LNCAP (cell line): ENCODE data around the gene E2F3.

Experiments used
- TF ChIP-seq, protein P1 (sequence below): fragments of 450-650 bp; IDR thresholded peaks from 2 replicates; pipeline ENCODE4 v1.5.1; 2017; ENCODE audit warnings: mild to moderate bottlenecking

The E2F3 gene

DNA sequence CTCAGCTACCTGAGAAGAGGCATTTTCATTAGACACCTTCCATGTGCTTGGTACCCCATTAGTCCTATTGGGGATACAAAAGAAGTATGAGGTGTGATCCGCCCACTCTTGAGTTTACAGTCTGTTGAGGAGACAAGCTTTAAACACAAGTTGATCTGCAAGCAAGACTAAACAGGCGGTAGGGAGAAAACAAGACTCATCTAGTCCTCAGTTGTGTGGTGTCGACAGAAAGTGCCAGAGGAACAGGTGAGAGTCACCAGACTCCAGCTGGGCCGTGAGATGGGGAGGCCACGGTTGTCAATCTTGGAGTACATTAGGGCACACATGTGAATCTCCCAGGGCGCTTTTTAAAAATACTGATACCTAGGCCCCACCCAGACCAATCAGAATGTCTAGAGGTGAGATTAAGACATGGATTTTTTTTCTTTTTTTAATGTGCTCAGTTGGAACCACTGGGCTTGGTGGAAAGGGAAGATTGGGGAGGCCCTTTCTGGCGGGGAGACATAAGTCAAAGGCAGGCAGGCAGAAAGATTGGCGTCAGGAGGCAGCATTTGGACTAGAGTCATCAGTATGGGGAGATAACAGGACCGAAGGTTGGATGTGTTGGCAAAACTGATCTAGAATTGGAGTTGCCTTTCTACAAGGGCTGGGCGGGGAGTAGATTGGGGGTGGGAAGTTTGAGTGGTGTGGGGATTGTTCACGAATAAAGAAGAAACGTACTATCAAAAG is 10.4 kb downstream of the E2F3 start:
- TF ChIP-seq, protein P1, sequence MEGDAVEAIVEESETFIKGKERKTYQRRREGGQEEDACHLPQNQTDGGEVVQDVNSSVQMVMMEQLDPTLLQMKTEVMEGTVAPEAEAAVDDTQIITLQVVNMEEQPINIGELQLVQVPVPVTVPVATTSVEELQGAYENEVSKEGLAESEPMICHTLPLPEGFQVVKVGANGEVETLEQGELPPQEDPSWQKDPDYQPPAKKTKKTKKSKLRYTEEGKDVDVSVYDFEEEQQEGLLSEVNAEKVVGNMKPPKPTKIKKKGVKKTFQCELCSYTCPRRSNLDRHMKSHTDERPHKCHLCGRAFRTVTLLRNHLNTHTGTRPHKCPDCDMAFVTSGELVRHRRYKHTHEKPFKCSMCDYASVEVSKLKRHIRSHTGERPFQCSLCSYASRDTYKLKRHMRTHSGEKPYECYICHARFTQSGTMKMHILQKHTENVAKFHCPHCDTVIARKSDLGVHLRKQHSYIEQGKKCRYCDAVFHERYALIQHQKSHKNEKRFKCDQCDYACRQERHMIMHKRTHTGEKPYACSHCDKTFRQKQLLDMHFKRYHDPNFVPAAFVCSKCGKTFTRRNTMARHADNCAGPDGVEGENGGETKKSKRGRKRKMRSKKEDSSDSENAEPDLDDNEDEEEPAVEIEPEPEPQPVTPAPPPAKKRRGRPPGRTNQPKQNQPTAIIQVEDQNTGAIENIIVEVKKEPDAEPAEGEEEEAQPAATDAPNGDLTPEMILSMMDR: no peak

DNA sequence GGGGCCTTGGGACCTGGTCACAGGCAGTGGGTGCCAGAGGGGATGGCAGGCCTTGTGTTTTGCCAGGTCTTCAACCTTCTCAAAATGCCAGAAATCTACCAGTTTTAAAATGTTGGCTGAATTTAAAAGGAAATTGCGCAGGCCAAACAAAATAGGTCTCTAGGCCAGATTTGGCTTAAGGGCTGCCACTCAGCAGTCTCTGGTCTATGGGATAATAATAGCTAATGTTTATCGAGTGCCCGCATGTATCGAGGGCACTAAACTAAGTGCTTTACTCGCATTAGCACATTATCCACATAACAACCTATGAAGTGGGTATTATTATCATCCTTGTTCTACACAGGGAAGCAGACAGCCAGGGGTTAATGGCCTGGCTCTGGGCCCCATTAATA is 11.0 kb downstream of the E2F3 start:
- TF ChIP-seq, protein P1: no peak

GRCh38 chr6:20413826-20414225 is 12.1 kb downstream of the E2F3 start:
- TF ChIP-seq, protein P1: no peak

DNA sequence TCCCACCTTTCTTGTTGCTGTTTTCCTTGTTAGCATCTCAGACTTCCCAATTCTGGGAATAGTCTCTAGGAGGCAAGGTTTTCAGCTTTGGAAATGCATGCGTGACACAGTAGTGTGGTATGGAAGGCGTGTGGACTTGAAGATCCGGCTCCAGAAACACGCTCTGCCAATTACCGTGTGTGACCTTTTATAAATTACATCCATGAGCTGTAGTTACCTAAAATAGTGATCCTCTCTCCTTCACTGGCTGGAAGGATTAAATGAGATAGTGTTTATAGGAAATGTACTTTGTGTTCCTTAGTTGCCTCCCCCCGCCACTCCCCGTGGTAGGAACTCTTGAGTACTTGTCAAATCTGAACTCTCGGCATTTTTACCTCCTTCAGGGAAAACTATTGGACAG is 13.0 kb downstream of the E2F3 start:
- TF ChIP-seq, protein P1: no peak

- TF ChIP-seq, protein P1: no peak
Observed at GRCh38 chr6:20415304-20415703, 13.6 kb downstream of the E2F3 start.

DNA sequence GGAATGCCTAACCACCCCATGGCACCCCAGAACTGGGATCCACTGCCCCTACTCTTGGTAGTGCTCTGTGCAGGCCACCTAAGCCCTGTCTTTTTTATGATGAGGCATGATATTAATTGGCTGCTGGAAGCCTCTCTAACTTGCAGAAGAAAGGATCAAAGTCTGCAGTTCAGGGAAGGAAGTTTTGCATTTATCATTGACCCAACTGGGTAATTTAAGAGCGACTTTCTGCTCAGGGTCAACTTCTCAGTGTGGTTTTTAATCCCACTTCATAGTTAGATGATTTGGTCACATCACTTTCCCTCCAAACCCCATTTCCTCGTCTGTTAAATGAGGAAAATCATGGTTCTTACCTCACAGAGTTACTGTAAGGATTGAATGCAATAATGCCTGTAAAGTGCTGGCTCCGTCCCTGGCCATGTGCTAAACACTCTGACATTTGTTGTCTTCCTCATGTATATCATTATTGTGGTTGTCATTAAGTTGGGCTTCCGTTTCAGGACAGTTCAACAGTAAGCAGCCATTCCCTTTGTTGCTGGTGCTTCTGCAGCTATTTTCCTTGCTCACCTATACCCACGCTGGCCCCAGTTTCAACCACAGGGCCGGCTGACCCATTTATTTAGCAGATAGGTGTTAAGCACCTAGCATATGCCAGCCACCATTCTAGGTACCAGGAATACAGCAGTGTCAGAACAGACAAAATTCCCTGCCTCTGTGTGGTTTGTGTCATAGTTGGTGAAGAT is 14.2 kb downstream of the E2F3 start:
- TF ChIP-seq, protein P1: no peak

DNA sequence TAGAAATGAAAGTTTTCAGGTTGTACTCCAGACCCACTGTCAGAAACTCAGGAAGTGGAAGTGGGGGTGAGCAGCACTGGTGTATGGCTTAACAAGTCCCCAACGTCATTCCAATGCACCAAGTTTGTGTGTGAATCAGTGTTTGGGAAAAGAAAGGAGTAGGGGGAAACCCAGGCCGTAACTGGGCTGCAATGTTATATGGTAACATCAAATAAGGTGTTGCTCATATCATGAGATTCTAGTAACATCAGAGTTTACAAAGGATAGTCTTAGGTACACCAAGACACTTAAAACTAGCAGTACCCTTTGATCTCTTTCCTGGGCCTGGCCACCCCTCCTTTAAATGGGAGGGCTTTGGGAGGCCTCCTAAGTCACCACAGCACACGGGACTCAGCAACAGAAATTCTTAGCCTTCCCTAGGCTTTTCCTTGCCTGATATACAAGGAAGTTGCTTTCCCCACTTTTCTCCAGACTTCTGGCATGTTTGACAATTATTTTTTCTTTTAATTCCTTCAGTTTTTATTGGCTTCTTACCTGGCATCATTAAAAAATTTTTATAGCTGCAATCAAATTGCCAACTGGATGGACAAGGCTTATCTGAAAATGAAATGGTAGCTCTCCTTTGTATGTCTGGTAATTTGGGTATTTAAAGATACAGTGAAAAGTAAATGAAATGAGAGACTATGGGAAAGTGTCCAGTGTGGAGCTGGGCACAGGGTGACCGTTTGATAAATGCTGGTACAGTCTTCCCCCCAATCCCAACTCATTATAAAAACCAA is 15.1 kb downstream of the E2F3 start:
- TF ChIP-seq, protein P1: no peak
